GM18867 (cell line): ENCODE data around the gene LPP.
A peak's percentile ranks its signal among the peaks of the same experiment; 100 is the strongest.

ENCODE experiments used
- ATAC-seq: cut with Tn5 transposase; IDR thresholded peaks from one replicate; pipeline ENCODE4 v1.9.1; 2021; ENCODE audit warnings: mild to moderate bottlenecking, moderate library complexity; ENCODE audit not compliant: unreplicated experiment

LPP gene

GRCh38 chr3:188834349-188834748 is 680.4 kb downstream of the LPP start:
- no peak for ATAC-seq

- no peak for ATAC-seq
Measured at GRCh38 chr3:188839187-188839695, 685.3 kb downstream of the LPP start.

GRCh38 chr3:188840290-188840689 is 686.3 kb downstream of the LPP start:
- no peak for ATAC-seq

GRCh38 chr3:188841906-188842305 is 687.9 kb downstream of the LPP start:
- no peak for ATAC-seq

DNA sequence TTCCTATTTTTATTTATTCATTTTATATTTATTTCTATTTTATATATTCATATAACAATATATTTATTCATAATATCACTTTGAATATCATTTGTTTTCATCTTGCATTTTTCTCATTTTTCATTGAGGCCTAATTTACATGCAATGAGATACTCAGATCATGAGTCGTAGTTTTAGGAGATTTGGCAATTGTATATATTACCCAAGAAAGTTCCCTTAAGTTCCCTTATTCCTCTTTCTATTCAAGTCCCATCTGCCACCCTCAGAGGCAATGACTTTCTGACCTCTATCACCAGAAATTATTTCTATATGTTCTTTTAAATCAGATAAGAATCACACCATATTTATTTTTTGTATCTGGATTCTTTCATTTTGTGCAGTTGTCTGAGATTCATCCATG is 688.7 kb downstream of the LPP start:
- no peak for ATAC-seq

DNA sequence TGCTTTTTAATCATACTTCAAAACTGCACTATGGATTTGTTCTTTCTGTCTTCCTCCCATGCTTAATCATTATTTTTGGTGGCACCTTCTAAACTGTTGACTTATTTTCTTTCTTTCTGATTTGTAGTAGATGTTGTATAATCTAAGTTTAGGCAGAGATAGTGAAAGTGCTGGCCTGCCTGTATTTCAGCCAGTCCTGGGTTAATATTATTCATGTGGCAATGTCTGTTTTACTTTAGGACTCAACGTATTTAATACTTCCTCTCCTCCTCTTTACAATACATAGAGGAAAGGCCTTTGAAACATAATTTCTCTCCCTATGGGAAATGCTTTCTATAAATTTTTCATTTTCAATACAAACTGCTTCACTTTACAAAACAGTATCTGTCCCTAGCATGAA is 690.1 kb downstream of the LPP start:
- ATAC-seq: no peak

- ATAC-seq: no peak
Measured at GRCh38 chr3:188845514-188845913, 691.6 kb downstream of the LPP start.

DNA sequence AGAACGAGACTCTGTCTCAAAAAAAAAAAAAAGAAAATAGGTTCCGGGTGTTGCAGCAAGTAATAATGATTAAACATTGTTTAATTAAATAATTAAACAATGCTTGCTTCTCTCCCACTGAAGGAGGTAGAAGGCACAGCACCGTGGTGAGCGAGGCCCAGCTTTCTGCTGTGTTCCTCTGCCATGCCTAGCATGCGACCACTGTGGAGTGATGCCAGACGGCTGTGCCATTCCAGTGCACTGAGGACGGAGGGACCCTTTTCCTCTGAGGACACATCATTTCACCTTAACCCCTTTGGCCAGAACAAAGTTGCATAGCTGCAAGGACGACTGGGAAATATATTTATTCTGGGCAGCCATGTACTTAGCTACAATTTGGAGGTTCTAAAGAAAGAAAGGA is 695.0 kb downstream of the LPP start:
- ATAC-seq: no peak

DNA sequence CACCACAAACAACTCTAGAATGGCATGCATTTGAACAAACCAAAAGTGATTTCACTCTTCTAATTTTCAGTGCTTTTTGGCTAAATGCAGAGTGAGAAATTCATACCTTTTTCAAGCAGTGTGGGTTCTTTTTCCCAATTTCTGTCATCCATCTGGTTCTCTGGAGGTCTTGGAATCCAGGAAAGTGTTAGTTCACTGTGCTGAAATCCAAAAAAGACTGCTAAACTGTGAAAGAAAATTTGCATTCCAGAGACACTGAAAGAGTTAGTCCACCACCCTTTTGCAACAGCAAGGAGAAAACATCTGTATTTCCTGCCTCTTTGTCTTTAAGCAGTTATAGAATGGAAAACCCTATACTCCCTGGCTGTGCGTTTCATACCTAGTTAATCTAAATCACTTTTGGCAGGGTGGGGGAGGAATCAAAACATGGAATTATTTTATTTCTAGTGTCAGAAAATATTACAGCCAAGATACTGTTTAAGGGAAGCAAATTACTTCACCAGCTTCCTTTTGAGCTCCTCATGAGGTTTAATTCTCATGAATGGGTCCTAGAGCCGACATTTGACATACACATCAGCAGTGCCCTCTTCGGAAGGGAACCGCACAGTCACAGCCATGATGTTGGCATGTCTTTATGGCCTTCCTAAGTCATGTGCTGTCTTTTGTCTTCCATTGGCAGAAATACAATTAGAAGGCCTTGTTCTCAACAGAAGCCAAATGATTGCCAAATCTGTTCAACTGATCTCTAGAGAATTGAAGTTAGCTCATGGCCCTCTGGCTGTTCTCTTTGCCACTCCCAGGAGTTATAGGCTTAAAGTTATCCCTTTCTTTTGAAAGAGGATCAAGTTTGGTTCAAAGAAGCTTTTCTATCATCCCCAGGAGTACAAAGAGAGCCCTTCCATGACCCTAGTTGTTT is 700.2 kb downstream of the LPP start:
- ATAC-seq: no peak

DNA sequence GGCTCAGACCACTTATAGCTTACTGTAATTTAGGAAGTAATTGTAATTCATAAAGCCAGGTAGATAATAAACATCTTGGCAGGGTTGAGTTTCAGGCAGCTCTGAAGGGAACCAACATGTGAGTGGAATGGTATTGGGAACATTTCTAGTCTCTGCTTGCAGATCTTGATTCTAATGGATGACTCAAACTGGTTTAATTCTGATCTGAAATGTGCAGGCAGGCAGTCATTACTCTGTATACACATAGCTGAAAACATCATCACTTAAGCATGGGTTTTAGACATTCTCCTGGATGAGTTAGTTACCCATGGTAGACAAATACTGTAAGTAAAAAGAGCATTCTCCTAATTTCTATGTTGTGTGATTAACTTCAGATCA is 700.8 kb downstream of the LPP start:
- no peak for ATAC-seq

GRCh38 chr3:188855675-188856074 is 701.7 kb downstream of the LPP start:
- ATAC-seq: no peak

GRCh38 chr3:188860147-188860546 is 706.2 kb downstream of the LPP start:
- ATAC-seq: no peak

GRCh38 chr3:188861842-188862744 is 708.1 kb downstream of the LPP start:
- ATAC-seq: no peak

DNA sequence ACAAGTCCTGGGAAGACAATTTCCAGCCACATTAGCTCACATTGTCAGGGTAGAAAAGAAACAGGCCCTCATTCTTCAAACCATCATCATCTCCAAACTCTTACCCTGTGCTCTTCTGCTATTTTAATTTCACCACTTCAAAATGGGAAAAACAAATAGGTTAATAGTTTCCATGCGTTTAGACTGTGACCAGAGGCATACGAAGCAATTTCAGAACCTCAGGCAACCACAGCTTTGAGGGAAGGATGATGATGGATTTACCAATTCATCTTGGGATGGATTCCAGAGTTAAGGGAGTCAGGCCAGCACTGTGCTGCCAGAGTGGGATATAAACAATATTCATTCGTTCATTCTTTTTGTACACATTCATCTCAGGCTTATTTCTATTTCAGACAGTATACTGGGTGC is 710.0 kb downstream of the LPP start:
- no peak for ATAC-seq

GRCh38 chr3:188867691-188868265 is 713.8 kb downstream of the LPP start:
- no peak for ATAC-seq

- ATAC-seq: no peak
Measured at GRCh38 chr3:188868803-188869202, 714.8 kb downstream of the LPP start.

DNA sequence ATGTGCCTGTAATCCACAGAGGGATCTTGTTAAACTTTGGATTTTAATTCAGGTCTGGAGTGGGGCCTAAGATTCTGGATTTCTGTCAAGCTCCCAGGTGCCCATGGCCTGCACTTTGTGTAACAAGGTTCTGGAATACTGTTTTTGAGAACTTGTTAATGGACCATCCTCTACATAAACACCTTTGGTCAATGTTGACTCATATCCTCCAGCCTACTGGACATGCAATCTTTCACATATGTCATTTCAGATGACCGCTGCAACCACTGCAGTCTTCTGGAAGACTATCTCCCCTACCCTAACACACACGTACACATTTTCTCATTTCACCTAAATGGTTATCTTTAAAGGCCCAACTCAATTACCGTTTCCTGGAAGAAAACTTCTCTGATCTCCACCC is 715.7 kb downstream of the LPP start:
- no peak for ATAC-seq

DNA sequence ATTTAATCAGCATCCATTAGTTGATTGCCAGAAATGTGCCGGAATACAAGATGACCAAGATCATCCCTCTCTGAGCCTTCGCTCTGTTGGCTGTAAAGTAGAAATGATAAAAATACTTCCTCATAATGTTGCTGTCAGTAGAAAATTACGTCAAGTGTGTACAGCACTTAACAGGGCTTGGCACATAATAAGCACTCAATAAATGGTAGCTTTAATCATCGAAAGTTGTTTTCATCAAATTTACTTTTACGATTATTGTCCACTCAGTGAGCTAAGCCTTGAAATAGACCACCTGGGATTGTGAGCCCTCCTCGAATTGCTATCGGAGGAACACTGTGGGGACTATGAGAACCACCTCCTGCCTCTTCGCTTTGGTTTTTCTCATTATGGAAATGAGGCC is 716.5 kb downstream of the LPP start:
- ATAC-seq: no peak

DNA sequence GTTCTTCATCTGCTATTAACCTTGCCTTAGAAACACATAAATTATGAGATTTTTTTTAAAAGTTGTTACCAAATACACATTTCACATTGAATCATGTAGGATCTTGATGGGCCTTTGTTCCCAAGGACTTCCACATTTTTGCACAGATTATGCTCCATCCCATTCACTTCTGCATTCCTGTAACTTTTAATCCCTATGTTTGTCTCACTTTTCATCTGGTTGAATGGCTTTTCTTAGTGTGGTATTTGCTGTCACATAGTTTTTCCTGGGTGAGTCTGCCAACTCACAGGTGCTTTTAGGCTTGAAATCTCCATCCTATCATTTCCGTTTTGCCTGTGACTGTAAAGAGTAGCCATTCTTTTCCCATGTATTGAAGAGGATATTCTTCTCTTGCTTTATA is 720.6 kb downstream of the LPP start:
- ATAC-seq: no peak

GRCh38 chr3:188875413-188875812 is 721.5 kb downstream of the LPP start:
- peak; percentile 53 for ATAC-seq

DNA sequence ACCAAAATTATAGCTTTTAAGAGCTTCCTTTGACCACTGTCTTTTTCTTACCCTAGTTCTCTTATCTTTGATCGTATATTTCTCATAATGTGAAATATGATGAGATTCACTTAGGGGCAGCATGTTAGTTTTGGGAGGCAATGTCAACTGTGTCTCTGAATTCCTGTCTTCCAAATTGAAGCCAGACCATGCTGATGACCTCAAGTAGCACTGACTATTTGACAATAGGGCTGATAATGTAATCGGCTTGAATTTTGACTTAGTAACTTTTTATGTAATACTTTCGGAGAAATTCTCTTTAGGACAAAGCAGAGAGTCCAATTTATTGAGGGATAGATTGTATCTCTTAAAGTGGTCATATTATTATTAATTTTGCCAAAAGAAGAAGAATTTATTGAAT is 722.4 kb downstream of the LPP start:
- no peak for ATAC-seq
